Hematopoietic multipotent progenitor cell treated with erythropoietin and hydrocortisone succinate and interleukin-3 and kit ligand, for 4 days (in vitro differentiated cells): ENCODE data around the gene NUP205.

Experiments
- DNase-seq: peaks from one replicate; pipeline ENCODE4 v3.0.0-alpha.2; 2015

The NUP205 gene

GRCh38 chr7:135552148-135552547 is 5.6 kb upstream of the NUP205 start:
- no peak for DNase-seq

GRCh38 chr7:135553346-135553745 is 4.4 kb upstream of the NUP205 start:
- no peak for DNase-seq

GRCh38 chr7:135558337-135558767 is 635 bp downstream of the NUP205 start:
- peak; percentile 95 for DNase-seq

GRCh38 chr7:135558881-135559280 is 1.2 kb downstream of the NUP205 start:
- no peak for DNase-seq

GRCh38 chr7:135560631-135561030 is 2.9 kb downstream of the NUP205 start:
- no peak for DNase-seq

- no peak for DNase-seq
These were observed 5.0 kb downstream of the NUP205 start for GRCh38 chr7:135562720-135563119.

- DNase-seq: no peak
These were observed 14.1 kb downstream of the NUP205 start for GRCh38 chr7:135571834-135572233.

GRCh38 chr7:135573541-135573940 is 15.8 kb downstream of the NUP205 start:
- no peak for DNase-seq

GRCh38 chr7:135575296-135575695 is 17.6 kb downstream of the NUP205 start:
- DNase-seq: no peak

GRCh38 chr7:135578569-135578968 is 20.9 kb downstream of the NUP205 start:
- no peak for DNase-seq

GRCh38 chr7:135584362-135585353 is 26.9 kb downstream of the NUP205 start:
- DNase-seq: no peak

- no peak for DNase-seq
These were observed 39.6 kb downstream of the NUP205 start for GRCh38 chr7:135597181-135597925.

GRCh38 chr7:135597926-135598305 is 40.2 kb downstream of the NUP205 start:
- DNase-seq: no peak

- no peak for DNase-seq
These were observed 41.8 kb downstream of the NUP205 start for GRCh38 chr7:135599471-135599870.

- DNase-seq: no peak
These were observed 42.5 kb downstream of the NUP205 start for GRCh38 chr7:135600226-135600625.

GRCh38 chr7:135601182-135601581 is 43.5 kb downstream of the NUP205 start:
- no peak for DNase-seq

GRCh38 chr7:135602304-135602703 is 44.6 kb downstream of the NUP205 start:
- no peak for DNase-seq

- DNase-seq: no peak
These were observed 58.4 kb downstream of the NUP205 start for GRCh38 chr7:135616136-135616535.

GRCh38 chr7:135617781-135618180 is 60.1 kb downstream of the NUP205 start:
- DNase-seq: no peak

- no peak for DNase-seq
These were observed 60.8 kb downstream of the NUP205 start for GRCh38 chr7:135618510-135618909.

GRCh38 chr7:135620447-135620846 is 62.7 kb downstream of the NUP205 start:
- no peak for DNase-seq

- peak; percentile 89 for DNase-seq
These were observed 63.5 kb downstream of the NUP205 start for GRCh38 chr7:135620980-135621850.
